Measurements from ENCODE around the gene KCNMA1.
A peak's percentile ranks its signal among the peaks of the same experiment; 100 is the strongest.

Gene KCNMA1

GRCh38 chr10:77164616-77165311 lies 472.8 kb downstream of the KCNMA1 start:
- peak; percentile 65 for DNase-seq

GRCh38 chr10:77163670-77164348 lies 473.8 kb downstream of the KCNMA1 start:
- DNase-seq = peak; percentile 96

DNA sequence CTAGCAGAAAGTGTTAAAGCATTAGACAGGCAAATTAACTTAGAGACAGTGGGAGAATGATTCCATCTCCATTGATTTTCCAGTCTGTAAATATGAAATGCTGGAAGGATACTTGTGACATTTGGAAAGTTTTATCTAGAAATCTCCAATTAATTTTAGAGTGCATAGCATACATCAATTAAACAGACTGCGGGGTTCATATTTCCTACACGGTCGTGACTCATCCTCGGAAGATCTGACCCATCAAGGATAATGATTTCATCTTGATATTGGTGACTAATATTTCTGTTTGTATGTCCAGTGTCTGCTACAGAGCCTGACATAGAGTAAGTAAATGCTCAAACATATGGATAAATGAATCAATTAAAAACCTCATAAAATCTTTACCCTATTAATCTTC lies 474.9 kb downstream of the KCNMA1 start:
- peak; percentile 75 for DNase-seq

DNA sequence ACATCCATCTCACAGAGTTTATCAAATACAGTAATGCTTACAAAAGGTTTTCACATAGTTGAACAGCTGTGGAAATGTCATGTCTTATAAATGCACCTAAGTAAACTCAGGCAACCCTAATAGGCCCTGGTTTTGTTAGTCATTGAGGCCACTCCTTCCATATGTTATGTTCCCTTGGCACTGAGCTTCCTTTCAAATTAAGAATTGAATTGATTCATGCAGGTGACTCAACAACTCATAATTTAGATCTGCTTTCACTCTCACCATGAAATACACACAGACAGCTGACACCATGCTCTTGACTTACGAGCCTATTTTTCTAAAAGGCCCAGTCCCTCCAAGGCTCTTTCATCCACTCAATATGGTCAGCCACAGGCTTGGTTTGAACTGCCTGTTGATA lies 476.9 kb downstream of the KCNMA1 start:
- peak; percentile 91 for DNase-seq

DNA sequence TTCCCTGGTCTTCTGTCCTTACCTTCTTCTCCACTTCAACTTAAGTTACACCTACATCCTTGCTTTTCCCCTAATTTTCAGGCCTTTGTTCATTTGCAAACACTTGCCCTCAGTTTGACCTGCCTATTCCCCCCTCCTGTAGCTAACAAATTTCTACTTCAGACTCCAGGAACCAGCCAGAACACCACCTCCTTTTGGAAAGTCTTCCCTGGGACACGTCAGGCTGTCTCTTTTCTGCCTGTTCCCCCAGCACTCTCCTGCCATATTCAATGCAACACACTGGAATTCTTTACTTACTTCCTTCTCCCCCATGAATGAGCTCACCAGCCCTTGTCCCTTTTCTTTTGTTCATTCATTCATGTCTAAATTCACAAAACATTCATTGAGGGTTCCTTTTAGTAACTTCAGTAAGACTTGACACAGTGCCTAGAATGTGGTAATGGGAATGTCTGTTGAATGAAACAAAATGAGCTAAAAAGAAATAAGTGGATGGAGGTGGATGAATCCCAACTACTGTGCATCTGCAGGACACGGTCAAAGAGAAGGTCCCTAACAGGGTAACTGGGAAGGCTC lies 478.0 kb downstream of the KCNMA1 start:
- DNase-seq = no peak

DNA sequence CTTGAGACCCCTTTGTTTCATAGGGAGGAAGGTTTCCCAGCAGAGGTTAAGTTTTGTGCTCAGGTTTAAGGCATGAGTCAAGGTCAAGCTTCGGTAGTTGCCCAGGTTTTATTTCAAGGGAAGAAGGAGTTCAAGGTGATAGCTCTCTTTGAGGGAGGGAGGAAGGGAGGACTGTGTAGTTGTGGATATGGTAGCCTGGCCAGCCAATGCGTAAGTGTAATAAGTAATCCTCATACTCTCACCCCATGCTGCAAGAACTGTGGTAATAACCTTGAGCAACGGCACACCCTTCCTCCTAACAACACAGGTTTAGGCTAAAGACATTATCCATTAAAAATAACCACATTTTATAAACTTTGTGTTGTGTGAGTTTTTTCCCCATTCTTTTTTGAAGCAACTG lies 478.9 kb downstream of the KCNMA1 start:
- no peak for DNase-seq

DNA sequence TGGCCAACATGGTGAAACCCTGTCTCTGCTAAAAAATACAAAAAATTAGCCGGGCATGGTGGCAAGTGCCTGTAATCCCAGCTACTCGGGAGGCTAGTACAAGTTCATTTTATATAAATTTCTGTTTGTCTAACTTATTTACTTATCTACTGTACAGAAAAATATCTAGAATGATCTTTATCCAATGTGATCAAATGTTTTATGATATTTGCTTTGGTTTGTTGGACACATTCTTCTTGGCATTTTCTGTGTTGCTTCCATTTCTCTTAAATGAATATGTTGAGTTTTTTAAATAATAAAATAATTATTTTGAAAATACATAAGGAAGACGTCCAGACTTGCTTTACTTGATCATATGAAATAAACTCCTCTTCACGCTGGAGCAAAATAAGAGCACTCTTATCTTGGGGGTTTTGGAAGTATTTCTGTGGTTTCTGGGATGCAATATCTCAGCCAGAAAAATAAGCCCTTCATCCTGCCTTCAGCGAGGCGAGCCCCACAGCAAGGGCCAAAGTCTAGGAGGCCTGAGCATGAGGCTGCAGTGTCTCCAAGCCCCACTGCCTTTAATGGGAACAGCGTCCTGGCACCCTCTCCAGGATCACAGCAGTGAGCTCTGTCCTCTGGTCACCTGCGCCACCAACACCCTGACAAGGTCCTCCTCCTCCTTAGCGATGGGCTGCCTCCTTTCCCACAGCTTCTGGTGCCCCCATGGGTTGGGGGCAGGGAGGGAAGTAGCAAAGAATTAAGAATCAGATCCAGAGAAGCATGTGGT lies 480.2 kb downstream of the KCNMA1 start:
- DNase-seq = no peak

GRCh38 chr10:77156406-77156879 lies 481.2 kb downstream of the KCNMA1 start:
- DNase-seq = peak; percentile 57

- DNase-seq = no peak
Measured at GRCh38 chr10:77152256-77152655, 485.4 kb downstream of the KCNMA1 start.

GRCh38 chr10:77151408-77151807 lies 486.2 kb downstream of the KCNMA1 start:
- no peak for DNase-seq

DNA sequence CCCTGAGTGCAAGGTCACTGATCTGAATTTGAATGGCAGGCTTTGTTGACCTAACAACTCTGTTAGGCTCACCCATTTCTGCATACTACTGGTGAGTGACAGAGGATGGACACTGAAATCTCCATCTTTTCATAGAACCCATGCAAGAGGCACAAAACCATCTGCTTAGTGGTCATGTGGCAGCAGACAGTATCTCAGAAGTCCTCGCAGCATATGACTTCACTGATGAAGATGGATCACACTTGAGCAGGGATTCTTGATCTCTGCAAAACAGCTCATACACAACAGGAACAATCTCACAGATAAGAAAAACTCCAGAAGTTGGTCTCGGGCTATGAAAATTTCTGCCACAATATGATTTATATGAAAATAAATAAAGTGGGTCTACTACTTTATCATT lies 487.9 kb downstream of the KCNMA1 start:
- no peak for DNase-seq

DNA sequence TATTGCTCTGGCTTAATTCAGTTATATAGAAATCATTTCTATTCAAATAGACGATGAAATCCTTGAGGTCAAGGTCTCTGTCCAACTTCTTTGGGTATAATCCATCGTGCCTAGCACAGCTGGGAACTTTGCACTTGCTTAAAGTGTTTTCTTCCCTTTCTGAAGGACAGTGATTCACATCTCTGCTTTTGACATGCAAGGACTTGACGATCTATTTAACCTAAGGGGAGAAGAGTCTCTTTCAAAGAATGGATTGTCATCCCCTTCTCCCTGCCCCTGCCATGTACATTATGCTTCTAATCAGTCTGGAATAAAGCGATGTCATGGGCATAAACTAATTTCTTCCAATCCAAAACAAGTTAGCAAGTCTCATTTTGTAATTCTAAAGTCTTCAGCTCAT lies 488.6 kb downstream of the KCNMA1 start:
- no peak for DNase-seq

- no peak for DNase-seq
Measured at GRCh38 chr10:77147871-77148270, 489.7 kb downstream of the KCNMA1 start.

DNA sequence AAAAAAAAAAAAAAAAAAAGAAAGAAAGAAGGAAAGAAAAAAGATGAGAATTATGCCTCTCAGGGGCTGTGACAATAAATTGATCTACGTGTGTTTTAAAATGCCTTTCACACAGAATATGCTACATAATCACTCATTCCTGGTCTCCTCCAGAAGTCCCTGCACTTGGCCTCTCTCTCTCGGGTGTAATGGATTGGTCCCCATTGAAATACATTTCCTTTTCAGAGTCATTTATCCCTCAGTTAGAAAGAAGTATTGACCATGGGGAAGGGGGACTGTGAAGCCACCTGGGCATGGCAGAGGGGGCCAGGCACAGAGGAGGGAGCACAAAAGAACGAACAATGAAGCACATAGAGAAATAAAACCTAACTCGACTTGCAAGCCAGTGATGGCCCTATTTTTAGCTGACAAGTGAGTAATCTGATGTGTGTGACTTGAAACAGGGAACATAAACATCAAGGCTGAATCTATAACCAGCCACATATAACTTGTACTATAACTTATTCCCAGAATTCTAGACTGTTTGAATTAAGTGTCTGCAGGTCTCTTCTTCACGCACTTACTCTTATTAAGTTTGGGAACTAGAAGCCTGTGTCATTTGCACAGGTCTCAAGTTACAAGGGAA lies 490.8 kb downstream of the KCNMA1 start:
- no peak for DNase-seq

GRCh38 chr10:77144656-77145055 lies 493.0 kb downstream of the KCNMA1 start:
- DNase-seq = no peak

- DNase-seq = peak; percentile 48
Measured at GRCh38 chr10:77139252-77140160, 498.1 kb downstream of the KCNMA1 start.

DNA sequence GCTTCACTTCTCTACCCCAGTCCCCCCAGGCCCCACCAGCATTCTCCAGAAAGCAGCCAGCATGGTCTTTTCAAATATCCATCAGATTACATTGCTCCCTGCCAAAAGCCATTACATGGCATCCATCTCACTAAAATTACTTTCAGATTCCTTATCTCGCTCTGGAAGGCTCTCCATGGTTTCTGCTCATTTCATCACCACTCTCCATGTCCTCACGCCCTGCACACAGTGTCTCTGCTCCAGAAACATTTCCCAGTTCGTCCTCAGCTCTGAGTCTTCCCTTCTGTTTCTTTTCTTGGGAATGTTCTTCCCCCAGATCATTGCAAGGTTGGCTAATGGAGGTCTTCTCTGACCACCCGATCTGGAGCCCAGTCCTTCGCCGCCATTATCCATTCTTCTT lies 499.1 kb downstream of the KCNMA1 start:
- no peak for DNase-seq

- no peak for DNase-seq
Measured at GRCh38 chr10:77135555-77135954, 502.1 kb downstream of the KCNMA1 start.

- peak; percentile 28 for DNase-seq
Measured at GRCh38 chr10:77131214-77131613, 506.4 kb downstream of the KCNMA1 start.

- DNase-seq = no peak
Measured at GRCh38 chr10:77127243-77127642, 510.4 kb downstream of the KCNMA1 start.

DNA sequence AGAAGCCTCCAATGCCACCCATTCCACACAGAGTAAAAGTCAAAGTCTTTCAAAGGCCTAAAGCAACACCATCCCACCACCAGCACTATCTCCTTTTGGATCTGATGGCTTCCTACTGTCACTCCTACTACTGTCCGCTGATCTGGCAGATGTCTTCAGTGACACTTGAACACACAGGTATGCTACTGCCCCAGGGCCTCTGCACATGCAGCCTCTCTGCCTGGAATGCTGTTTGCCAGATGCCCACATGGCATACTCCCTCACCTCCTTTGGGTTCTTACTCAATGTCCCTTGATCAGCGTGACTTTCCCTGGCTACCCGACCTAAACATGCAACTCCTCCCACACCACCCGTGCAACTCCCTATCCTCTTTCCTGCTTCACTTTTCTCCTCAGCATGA lies 512.4 kb downstream of the KCNMA1 start:
- DNase-seq = no peak

- no peak for DNase-seq
Measured at GRCh38 chr10:77123330-77123729, 514.3 kb downstream of the KCNMA1 start.
